C4-2B (cell line): ENCODE measurements around the gene MCUR1.

Experiments
- H3K27ac ChIP-seq: fragments of 450-650 bp; 2 replicates; pipeline ENCODE4 v1.5.1; 2017
- CTCF ChIP-seq: fragments of 450-650 bp; conservative IDR thresholded peaks from 2 replicates; pipeline ENCODE4 v1.5.1; 2017; ENCODE audit warnings: mild to moderate bottlenecking
- ZFX ChIP-seq: fragments of 450-650 bp; IDR thresholded peaks from 2 replicates; pipeline ENCODE4 v1.6.1; 2017

Gene MCUR1

DNA sequence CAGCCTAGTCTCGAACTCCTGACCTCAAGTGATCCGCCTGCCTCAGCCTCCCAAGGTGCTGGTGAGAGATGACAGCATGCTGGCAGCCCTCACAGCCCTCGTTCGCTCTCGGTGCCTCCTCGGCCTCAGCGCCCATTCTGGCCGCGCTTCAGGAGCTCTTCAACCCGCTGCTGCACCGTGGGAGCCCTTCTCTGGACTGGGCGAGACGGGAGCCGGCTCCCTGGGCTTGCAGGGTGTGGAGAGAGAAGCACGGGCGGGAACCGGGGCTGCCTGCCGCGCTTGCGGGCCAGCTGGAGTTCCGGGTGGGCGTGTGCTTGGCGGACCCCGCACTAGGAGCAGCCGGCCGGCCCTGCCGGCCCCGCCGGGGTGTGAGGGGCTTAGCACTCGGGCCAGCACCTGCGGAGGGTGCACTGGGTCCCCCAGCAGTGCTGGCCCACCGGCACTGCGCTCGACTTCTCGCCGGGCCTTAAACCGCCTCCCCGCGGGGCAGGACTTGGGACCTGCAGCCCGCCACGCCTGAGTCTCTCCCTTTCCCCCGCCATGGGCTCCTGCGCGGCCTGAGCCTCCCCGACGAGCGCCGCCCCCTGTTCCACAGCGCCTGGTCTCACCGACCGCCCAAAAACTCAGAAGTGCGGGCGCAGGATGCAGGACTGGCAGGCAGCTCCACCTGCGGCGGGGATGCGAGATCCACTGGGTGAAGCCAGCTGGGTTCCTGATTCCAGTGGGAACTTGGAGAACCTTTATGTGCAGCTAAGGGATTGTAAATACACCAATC is 71.2 kb downstream of the MCUR1 start:
- no peak for TF ChIP-seq ZFX
- TF ChIP-seq CTCF = no peak

GRCh38 chr6:13741365-13741764 is 73.0 kb downstream of the MCUR1 start:
- TF ChIP-seq CTCF (no peak), ZFX (no peak)
- no peak overlapping the region for H3K27ac ChIP-seq

More for the DNA sequence above, 71.2 kb downstream of the MCUR1 start:
- no peak overlapping the region for H3K27ac ChIP-seq
